Tongue (tissue), 2 donors: ENCODE data around the gene CFAP54. TPM values are rescaled to one million over a fixed set of nuclear protein-coding genes. Genes with fewer than 3 reads are reported as not detected.
"Not testable (repeated sequence)": the region's sequence is repeated elsewhere in the genome, so short reads cannot be mapped to it uniquely, and the experiment has no call there.

Source experiments
- DNase-seq: peaks from one replicate; pipeline ENCODE4 v3.0.0-alpha.2; 2015
- total RNA-seq: library from RNA; depleted of rRNA; stranded (reverse); fragments of >200 nt; gene quantifications from one replicate; pipeline ENCODE4 v1.2.3, GENCODE V29; 2014

The CFAP54 gene
- total RNA-seq, 1 donor from 2014 or later: 1.6 TPM

DNA sequence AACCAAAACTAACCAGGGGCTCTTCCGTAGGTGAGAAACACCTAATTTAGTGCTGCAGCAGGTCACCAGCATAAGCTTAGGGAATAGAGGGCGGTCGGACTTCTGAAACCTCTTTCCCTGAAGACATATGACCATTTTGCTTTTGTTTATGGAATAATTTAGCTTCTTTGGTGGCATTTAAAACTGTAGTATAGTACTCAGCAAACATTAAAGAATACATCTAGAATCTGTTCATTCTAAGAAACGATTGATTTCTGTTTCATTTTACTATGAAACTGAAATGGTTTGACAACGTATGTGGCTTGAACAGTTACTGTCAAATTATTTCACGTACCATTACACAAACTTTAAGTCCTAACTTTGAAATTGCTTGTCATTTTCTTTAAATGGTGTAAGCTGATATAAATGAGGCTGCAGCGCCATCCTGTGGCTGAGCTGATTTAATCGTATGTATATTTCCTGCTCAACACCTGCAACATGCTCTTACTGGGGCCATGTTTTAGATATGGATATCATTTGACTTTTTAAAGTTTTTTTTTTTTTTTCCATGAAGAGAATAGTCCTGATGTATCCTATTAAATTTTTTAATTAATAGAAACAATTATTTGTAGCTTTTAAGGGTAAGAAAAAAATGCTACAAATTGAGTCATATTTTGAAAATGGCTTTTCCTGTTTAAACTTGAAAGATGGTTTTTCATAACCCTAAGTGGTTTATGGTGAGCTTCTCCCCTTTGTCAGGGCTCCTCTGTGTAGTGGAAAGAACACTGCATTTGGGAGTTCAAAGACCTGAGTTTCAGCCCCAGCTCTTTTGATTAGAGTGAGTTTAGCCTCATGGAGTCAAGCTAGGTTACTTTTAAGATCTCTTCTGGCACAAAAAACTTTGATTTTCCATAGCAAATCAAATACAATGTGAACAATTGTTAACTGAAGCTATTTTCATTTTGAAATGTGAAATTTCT, 27.4 kb downstream of the CFAP54 start:
- DNase-seq: peak; percentile 88

DNA sequence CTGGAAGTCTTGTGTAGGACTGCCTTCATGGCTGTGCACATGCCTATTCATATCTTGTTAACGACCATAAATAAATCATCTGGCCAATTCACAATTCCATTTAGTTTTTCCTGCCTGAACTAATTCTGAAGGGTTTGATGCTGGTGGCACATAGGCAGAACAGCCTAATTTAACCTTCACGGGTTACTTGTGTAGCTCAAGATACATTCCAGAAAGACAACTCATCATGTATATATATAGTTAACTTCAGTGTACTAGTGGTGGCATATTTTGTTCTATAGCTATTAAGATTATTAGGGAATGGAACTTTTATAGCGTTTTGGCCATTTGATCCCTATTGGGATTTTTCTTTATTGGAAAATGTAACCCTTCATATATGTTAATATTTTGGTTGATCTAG, 31.4 kb downstream of the CFAP54 start:
- DNase-seq: no peak

DNA sequence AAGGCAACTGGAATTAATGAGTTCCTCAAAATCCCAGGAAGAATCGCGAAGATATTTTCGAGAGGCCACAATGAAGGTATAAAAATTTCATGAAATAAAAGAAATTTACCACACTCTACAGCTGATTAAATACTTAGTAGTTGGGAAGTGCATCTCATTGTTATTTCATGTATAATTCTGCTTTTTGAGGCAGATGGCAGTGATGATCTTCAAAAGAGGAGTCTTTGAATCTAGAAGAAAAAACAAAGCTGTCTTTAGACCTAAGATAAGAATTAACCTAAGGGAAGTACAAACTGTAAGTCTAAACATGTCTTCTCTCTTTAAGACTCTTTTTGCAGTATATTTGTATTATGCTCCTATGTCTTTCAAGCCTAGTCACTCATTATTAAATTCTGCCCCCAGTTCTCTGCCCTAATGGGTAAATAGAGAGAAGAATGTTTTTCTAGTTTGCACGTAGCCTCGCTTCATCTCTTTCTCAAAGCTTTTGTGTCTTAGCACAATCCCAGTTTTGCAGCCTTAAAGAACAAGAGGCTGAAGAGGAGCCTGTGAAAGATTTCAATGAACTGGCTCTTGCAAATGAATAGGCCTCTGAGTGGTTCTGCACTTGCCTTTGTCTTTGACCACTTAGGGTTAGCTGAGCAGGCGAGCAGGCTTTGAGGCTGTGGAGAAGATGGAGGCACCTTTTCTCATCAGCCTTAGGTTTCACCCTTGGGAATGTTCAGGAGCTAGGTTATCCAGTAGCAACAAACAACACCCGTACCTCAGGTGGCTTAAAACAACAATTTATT, 32.7 kb downstream of the CFAP54 start:
- DNase-seq: no peak

DNA sequence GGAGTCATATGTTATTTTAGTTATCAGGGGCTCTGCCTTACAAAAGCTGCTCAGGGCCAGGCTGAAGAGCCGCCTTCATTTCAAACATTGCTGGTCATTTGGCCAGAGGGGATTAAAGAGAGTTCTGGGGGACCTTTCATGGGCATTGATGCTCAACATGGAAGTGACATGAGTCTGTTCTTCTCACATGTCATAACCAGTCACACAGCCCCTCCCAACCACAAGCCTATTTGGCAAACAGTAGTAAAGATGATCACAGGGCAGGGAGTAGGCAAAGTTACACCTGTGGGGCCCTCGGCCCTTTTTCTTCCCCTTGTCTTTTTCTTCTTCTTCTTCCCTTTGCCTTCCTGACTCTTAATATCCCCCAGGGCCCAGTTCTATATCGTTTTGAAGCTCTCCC, 33.3 kb downstream of the CFAP54 start:
- DNase-seq: no peak

DNA sequence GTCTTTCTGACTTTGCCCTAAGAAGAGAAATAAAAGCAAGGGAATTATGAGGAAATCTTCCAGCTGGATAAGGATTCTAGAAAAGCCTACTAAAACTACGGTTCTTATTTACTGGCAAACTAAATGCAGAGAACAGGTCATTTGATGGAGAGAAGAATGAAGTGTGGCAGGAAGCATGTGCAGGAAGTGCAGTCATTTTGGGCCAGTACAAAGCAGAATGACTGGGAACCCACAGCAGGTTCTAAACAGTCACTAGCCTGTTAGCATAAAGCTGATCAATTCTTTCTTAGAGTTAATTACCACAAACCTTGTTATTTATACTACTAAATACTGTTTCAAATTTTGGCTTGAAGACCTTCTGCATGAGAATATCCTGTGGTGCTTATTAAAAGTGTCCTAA, 36.7 kb downstream of the CFAP54 start:
- DNase-seq: no peak

DNA sequence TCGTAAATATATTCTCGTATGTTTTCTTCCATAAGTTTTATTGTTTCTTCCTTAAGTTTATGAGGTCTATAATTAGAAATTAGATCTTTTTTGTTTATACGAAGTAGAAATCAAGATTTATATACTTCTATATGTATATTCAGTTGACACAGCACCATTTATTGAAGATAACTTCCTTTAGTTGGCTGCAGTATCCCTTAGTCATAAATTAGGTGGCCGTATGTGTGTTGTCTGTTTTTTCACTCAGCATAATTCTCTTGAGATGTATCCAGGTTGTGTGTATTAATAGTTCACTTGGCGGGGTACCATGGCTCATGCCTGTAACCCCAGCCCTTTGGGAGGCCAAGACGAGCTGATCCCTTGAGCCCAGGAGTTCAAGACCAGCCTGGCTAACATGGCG, 40.5 kb downstream of the CFAP54 start:
- no peak for DNase-seq

DNA sequence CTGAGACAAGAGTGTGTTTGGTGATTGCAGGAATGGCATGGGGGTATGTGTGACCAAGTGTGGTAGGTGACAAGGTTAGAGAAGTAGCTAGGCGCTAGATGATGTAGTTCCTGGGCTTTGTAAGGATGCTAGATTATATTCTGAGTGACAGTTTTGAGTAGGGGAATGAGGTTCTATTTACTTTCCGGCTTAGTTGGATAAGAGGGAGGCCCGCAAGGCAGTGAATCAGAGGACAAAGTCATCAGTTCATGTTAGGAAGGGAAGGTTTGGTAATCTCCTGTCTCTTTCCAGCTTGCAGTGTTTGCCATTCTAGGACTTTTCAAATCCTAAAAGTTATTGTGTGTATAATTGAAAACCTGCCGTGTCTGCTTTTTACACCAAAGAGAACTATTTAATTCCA, 45.0 kb downstream of the CFAP54 start:
- DNase-seq: no peak

DNA sequence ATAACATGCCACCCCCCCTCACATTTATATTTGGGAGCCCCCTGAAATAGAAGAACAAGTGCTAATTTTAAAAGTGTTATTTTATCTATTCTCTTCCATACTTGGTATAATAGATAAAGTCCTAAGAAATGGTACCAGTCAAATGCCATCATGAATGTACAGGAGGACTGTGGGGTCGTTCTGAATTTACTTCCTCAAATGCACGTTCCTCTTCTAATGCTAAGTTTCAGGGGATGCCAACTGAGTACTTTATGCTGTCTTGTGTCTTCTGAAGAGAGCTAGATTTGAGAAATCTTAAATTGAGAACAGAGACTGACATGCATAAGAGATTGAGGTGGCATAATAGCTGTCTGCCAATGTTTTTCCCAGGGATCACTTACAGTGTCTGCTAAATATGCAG, 59.0 kb downstream of the CFAP54 start:
- DNase-seq: no peak

DNA sequence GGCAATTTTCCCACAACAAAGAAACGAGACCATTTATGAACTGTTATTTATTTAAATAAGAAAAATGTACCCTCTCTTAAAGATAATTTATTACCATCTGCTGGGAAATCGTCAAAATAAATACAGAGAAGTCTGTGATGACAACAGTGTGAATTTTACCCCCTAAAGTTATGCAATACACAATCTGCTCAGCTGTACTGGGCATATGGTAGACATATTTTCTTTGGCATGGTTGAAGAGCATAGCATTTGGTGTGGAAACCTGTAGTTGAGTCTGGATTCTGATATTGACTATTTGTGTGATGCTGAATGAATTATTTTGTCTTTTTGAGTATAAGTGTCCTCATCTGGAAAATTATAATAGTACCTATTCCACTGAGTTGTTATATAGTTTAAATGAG, 60.0 kb downstream of the CFAP54 start:
- no peak for DNase-seq

DNA sequence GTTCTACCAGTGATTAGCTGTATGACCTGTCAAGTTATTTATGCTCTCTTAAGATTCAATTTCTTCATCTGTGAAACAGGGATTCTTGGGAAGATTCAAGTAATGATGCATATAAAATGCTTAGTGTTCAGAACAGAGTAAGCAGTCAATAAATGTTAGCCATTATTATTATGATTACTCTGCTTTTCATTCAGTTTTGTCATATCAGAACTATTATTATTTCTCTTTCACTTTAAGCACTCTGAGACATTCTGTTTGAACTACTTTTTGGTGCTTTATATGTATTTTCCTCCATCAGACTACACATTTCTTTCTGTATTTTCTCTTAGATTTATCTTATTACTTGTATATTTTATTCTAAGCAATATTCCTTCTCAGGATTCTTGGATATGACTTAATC, 81.2 kb downstream of the CFAP54 start:
- DNase-seq: no peak

DNA sequence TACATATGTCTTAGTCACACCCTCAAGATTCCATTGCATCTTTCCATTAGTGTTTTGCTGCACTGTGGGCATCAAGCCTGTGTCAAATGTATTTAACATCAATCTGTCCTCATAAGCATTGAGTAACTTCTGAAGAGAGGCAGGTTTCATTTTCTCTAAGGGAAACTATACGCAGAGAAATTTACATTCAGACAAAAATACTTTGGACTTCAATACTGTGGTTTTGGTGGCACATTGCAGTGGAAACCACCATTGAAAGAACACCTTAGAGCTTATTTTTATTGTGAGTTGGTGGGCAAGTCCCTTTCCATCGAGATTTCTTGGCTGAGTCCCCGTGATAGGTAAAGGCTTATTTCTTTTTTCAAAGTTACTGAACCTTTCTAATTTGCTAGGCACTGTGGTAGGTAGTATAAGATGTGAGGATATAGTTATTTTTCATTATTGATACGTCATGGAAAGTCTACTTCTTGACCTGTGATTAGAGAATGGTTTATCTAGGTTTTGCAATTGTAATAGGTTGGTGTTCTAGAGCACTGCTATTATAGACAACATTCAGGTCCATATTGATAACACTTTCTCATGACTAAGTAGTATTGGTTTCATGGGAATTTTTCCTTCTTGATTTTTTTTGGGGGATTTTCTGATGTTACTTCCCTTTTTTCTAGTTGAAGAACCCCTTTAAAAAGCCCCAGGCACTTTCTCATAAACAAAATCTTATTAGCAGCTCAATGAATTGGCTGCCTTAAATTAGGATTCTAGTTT, 81.9 kb downstream of the CFAP54 start:
- DNase-seq: no peak

DNA sequence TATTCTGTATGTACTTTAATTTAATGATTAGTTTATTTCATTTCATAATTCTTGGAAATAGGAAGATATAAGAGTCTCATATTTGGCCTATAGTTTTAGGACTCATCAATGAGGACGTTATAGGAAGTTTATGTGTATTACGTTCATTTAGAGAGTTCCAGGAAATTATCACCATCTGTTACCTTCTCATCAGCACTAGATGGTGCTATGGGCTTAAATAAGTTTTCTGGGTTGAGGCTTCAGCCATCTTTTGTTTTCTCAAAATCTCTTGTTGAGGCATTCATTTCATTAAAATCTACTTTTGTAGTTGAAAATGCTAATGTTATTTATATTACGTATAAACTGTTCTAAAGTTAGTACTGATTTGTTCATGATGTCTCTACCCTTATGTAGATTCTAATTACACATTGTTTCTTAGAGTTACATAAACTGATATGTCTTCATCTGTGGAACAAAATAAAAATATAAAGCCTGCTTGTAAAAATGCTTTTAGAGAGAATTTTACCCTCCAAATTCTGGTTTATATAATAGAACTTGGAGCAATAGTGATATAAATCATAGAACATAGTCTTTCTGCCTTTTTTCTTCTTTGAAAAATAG, 89.2 kb downstream of the CFAP54 start:
- peak; percentile 81 for DNase-seq

DNA sequence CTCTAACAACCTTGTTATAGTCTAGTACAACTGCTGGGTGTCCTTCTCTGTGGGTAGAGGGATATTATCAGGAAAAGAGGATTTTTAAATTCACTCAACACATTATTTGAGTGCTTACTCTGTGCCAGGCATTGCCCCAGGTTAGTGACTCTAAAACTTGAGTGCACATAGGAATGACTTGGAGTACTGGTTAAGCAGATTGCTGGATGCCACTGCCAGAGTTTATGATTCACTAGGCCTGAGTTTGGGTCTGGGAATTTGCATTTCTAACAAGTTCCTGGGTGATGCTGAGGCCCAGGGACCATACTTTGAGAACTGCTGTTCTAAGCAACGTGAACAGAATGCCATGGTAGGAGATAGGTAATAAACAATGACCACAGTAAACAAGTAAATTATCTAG, 96.6 kb downstream of the CFAP54 start:
- DNase-seq: no peak

DNA sequence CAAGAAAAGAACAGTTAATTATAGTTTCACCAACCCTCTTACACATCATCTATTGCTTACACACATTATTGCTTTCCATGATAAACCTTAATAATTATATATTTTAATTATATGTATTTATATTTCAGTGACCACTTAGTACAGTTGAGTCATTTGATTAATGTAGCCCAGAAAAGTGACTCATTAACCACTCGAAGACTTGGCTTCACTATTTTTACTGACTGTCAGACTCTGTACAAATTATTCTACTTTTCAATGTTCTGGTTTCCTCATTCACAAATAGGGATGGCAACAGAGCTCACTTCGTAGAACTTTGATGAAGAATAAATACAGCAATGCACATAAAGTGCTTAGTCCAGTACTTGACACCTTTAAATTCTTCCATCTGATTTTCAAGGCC, 98.3 kb downstream of the CFAP54 start:
- no peak for DNase-seq

DNA sequence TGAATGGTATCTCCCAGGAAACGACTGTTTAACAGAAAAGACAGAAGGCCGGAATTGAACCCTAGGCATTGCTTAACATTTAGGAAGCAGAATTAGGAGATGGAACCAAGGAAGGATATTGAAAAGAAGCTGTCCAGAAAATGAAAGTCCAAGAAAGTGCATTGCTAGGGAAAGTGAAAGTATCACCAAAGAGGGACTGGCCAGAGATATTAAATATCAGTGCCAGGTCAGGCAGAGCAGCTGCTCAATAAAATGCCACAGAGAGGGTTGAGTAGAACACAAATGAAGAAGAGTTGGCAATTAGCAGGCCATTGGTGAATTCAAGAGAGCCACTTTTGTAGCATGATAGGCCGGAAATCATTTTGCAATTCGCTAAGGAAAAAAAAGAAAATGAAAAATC, 101.6 kb downstream of the CFAP54 start:
- no peak for DNase-seq

DNA sequence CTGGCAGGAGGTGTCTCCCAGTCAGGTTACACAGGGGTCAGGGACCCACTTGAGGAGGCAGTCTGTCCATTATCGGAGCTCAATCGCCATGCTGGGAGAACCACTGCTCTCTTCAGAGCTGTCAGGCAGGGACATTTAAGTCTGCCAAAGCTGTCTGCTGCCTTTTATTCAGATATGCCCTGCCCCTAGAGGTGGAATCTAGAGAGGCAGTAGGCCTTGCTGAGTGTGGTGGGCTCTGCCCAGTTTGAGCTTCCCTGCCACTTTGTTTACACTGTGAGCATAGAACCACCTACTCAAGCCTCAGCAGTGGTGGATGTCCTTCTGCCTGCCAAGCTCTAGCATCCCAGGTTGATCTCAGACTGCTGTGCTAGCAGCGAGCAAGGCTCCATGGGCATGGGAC, 115.0 kb downstream of the CFAP54 start:
- DNase-seq: not testable (repeated sequence)

DNA sequence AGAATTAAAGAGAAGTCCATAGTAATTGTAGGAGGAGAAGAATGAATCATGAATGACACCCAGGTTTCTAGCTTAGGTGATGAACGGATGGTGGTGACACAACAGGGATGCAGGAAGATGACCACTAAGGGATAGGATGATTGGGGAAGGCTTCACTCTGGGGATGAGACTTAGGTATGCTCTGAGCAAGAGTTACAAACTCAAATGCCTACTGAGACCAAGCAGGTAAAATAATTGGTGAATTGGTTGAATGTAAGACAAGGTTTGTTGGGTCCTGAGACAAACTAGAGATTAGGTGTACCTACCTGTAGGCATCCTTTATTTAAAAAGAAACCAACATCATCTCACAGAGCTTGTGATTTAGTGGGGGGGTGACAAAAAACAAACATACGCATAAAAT, 116.3 kb downstream of the CFAP54 start:
- no peak for DNase-seq

DNA sequence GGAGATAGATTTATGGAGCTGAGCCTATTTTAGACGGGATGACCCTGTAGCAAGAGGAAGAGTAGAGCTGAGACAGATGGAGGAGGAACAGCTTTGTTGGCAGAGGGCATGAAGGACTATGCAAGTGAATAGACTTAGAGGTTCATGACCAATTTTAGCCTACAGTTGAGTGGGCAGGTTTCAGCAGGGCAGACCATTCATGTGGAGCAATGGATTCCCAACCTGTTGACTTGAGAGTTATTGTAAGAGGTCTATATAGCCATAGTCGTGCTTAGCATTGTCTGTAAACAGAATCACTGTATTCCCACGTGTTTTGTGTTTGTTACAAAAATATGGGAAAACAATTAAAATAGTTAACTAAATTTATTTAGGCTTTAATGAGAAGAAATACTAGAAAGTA, 116.8 kb downstream of the CFAP54 start:
- DNase-seq: no peak

DNA sequence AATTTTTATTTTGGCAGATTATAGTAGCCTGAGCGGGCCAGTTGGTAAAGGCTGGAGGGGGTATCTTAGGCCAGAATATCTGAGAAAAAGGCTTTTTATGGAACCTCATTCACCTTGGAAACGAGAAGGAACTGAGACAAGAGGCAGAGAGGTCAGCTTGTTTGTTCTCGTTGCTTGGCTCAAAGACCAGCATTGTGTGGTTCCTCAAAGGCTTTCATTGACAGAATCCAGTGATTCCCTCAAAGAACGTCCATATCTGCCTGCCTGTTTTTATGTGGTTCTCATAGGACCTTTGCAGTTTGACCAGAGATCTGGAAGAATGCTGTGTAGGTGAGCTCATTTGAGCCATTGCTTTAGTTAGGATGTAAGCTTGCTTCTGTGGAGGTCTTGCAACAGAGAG, 117.3 kb downstream of the CFAP54 start:
- no peak for DNase-seq

DNA sequence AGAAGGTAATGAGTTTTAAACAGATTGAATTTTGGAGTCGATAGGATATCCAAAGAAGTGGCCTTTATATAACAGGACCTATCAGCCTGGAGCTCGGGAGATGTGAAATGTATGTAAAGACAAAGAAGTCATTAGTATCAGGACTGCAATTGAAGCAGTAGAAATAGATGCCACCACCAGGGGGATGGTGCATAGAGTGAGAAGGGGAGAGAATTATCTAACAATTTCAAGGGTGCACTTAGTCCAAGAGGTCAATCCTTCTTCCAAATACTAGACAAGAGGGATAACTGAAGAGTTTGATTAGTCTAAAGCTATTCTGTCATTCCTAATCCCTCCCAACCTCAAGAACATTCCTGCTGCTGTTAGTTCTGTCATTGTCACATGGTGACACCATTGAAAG, 127.8 kb downstream of the CFAP54 start:
- no peak for DNase-seq

DNA sequence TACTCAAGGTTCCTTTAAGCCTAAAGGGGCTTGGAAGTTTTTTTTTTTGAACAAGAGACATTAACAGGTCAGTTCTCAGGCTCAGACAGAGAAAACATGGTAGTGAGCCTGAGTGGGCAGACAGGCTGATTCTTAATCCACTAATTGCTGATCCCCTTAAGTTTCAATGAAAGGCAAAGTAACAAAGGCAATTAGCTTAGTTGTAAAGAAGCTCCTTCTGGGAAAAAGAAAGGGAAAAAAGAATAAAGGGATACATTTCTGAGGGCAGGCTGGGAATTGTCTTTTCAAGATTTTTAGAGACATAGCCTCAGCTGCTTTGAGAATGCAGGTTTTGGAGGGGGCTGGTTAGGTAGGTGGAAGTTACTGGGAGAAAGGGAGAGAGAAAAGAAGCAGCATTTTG, 133.8 kb downstream of the CFAP54 start:
- DNase-seq: no peak

DNA sequence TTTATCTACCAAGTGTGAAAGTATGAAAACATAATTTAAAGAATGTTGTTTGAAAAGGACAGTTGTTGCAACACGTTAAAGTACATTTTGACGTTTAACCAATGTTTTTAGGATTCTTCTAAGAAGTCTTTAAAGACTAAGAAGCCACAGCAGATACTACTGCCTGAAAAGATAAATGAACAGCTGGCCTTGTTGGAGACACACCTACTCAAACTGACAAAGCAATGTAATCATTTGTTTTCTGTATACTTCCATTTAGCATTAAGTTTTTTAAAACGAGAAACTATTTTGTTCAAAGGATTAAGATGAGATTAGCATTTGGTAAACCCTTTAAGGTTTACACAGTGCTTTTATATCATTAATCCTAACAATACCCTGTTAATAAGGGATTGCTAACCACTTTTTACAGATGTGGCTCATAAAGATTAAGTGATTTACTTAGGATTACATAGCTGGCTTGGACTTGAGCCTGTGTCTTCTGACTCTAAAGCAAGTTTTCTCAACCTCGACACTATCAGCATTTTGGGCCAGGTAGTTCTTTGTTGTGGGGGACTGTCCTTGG, 134.4 kb downstream of the CFAP54 start:
- DNase-seq: no peak
